Testis (tissue), 2 donors: ENCODE data around the gene ST8SIA6.

Experiments
- CTCF ChIP-seq, 3 experiments: fragments of 450-650 bp in 2 of 3; fragments of 200-600 bp in 1 of 3; sonication (generic) in 1 of 3; IDR thresholded peaks; one replicate each; pipeline ENCODE4 v1.5.1; 2016 to 2019; ENCODE audit warnings: antibody characterized with exemption in 3 of 3, mild to moderate bottlenecking in 2 of 3, moderate library complexity in 1 of 3
- POLR2A ChIP-seq: fragments of 450-650 bp; IDR thresholded peaks from one replicate; pipeline ENCODE4 v1.6.1; 2017; ENCODE audit warnings: antibody characterized with exemption, mild to moderate bottlenecking, moderate library complexity

DNA sequence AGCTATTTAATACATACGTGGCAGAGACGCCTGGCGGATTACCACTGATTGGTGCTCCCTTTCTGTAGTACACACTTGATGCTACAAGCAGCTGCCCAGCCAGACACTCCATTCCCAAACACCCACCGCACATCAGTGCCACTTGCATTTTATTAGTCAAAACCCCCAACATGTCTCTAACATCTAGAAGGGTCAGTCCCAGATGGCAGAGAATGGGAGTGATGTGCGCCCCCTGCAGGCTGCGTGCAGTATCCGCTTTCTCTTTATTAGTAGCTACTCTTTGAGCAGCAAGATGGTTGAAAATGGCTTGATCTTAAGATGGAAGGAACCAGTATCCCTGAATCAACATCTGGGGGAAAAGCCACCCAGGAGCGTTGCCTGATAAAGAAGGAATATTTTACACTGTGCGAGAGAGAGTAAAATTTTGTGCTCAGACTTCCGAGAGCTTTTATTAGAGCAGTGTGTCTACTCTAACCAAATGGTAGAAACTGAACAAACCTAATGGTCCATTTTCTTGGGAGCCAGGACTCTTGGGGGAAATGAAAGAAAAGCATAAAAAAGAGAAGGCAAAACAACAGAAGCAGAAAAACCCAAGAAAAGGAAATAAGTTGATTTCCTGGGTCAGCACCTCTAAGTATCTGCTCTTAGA lies 78.3 kb downstream of the ST8SIA6 start:
- TF ChIP-seq POLR2A, result no peak
- TF ChIP-seq CTCF (IDR thresholded peaks at IDR 0.05), result peak in 1 of 3 experiments; percentile 50
